Endothelial cell of umbilical vein (primary cell): ENCODE results near the gene LIN54. TPM values are rescaled to one million over a fixed set of nuclear protein-coding genes. Genes with fewer than 3 reads are reported as not detected.
A peak's percentile ranks its signal among the peaks of the same experiment; 100 is the strongest.

Experiments
- BruUV-seq: library from RNA; stranded (reverse); fragments of 400-500 nt; replicated peaks from 2 replicates; lab custom pipeline; 2021; lab: Mats Ljungman, UMichigan
- CTCF ChIA-PET: fragments of 300-600, 350-600 bp; sonication (Branson Sonifier 250); formaldehyde crosslinking; loops from one replicate; lab custom pipeline; 2021; ENCODE audit warnings: antibody characterized with exemption, inconsistent platforms; lab: Charles Lee
- POLR2A ChIA-PET: fragments of 300-600, 350-600 bp; sonication (Branson Sonifier 250); formaldehyde crosslinking; loops from one replicate; lab custom pipeline; 2021; ENCODE audit warnings: antibody characterized with exemption, inconsistent platforms; lab: Charles Lee
- DNase-seq: peaks from one replicate; pipeline ENCODE4 v3.0.0-alpha.2; 2011; ENCODE audit warnings: low read depth, low spot score
- FAIRE-seq: peaks from 2 replicates; lab custom pipeline; 2011; peaks lifted over from hg19 to GRCh38; lab: Jason Lieb, UNC
- H2AFZ ChIP-seq: 2 replicates; pipeline ENCODE4 v1.6.0; 2012; ENCODE audit warnings: low read depth, low read length, control low read depth, inconsistent platforms
- H3K27ac ChIP-seq: 2 replicates; pipeline ENCODE4 v1.5.1; 2011; ENCODE audit warnings: low read depth, mild to moderate bottlenecking, control low read depth, low read length, moderate library complexity; ENCODE audit not compliant: insufficient read depth
- H3K27me3 ChIP-seq, 2 experiments: 2 replicates each; pipeline versions ENCODE4 v1.6.0 to v1.6.1; 2011; ENCODE audit warnings: low read length in 2 of 2, mixed read lengths in 1 of 2; ENCODE audit not compliant: control insufficient read depth in 2 of 2, insufficient read depth in 2 of 2
- H3K36me3 ChIP-seq, 2 experiments: 2 replicates in 1 of 2; 3 replicates in 1 of 2; pipeline ENCODE4 v1.5.1; 2011; ENCODE audit warnings: low read length in 2 of 2, mild to moderate bottlenecking in 1 of 2, moderate library complexity in 1 of 2; ENCODE audit not compliant: control insufficient read depth in 2 of 2, insufficient read depth in 2 of 2; ENCODE audit errors: extremely low read depth in 1 of 2
- H3K4me1 ChIP-seq: 3 replicates; pipeline ENCODE4 v1.5.1; 2011; ENCODE audit warnings: mild to moderate bottlenecking, low read length; ENCODE audit not compliant: control insufficient read depth, insufficient read depth; ENCODE audit errors: extremely low read depth
- H3K4me2 ChIP-seq: 2 replicates; pipeline ENCODE4 v1.6.1; 2011; ENCODE audit warnings: low read length, control low read depth, mixed read lengths; ENCODE audit not compliant: insufficient read depth
- H3K4me3 ChIP-seq, 3 experiments: fragments of 200-600 bp in 1 of 3; sonication (generic), shearing (Covaris generic) in 1 of 3; replicated peaks in 1 of 3; 2 replicates each; pipeline ENCODE4 v1.5.1; 2011 to 2016; ENCODE audit warnings: control low read depth in 3 of 3, low read length in 3 of 3, mild to moderate bottlenecking in 2 of 3, inconsistent platforms in 1 of 3, low read depth in 1 of 3, moderate library complexity in 1 of 3; ENCODE audit not compliant: insufficient read depth in 1 of 3
- H3K79me2 ChIP-seq: 2 replicates; pipeline ENCODE4 v1.6.0; 2012; ENCODE audit warnings: low read length, inconsistent platforms; ENCODE audit not compliant: control insufficient read depth, insufficient read depth
- H3K9ac ChIP-seq: replicated peaks from 2 replicates; pipeline ENCODE3; 2011; ENCODE audit warnings: low read length, control low read depth; ENCODE audit not compliant: insufficient read depth; ENCODE audit errors: extremely low read depth
- H3K9me1 ChIP-seq: replicated peaks from 3 replicates; pipeline ENCODE4 v1.6.0; 2011; ENCODE audit warnings: mild to moderate bottlenecking, low read length; ENCODE audit not compliant: control insufficient read depth, insufficient read depth; ENCODE audit errors: extremely low read depth
- H3K9me3 ChIP-seq: replicated peaks from 2 replicates; pipeline ENCODE4 v1.5.1; 2012; ENCODE audit warnings: low read length, inconsistent platforms; ENCODE audit not compliant: control insufficient read depth, insufficient read depth
- H4K20me1 ChIP-seq: replicated peaks from 2 replicates; pipeline ENCODE3; 2011; ENCODE audit warnings: mild to moderate bottlenecking, low read length; ENCODE audit not compliant: control insufficient read depth, insufficient read depth; ENCODE audit errors: extremely low read depth
- EZH2 ChIP-seq: IDR thresholded peaks from 2 replicates; pipeline ENCODE4 v1.6.1; 2012; ENCODE audit warnings: borderline replicate concordance, low read depth, mild to moderate bottlenecking, moderate library complexity, low read length, inconsistent platforms; ENCODE audit not compliant: severe bottlenecking
- FOS ChIP-seq: IDR thresholded peaks from 2 replicates; pipeline ENCODE4 v1.6.1; 2011; ENCODE audit warnings: mild to moderate bottlenecking, low read length, moderate library complexity, borderline replicate concordance; ENCODE audit not compliant: insufficient read depth
- GATA2 ChIP-seq: IDR thresholded peaks from 2 replicates; pipeline ENCODE4 v1.7.0; 2011; ENCODE audit warnings: low read depth, mild to moderate bottlenecking, moderate library complexity, mixed read lengths, low read length; ENCODE audit not compliant: insufficient read length, insufficient read depth
- JUN ChIP-seq: IDR thresholded peaks from 2 replicates; pipeline ENCODE4 v1.6.1; 2011; ENCODE audit warnings: borderline replicate concordance, low read depth; ENCODE audit not compliant: insufficient read length, insufficient read depth
- MYC ChIP-seq: IDR thresholded peaks from one replicate; pipeline ENCODE4 v1.6.1; 2011; ENCODE audit warnings: mild to moderate bottlenecking, low read depth, low read length
- POLR2A ChIP-seq: IDR thresholded peaks from 2 replicates; pipeline ENCODE4 v1.6.1; 2012; ENCODE audit warnings: low read depth, mild to moderate bottlenecking, control low read depth, low read length
- POLR2AphosphoS5 ChIP-seq: IDR thresholded peaks from 2 replicates; pipeline ENCODE4 v1.6.1; 2012; ENCODE audit warnings: low read depth, mild to moderate bottlenecking, control low read depth, low read length, moderate library complexity; ENCODE audit not compliant: insufficient read depth
- dilution Hi-C: fragments of 300-500 bp; cut with MboI; formaldehyde crosslinking; loops from one replicate; pipeline ENCODE4 v1.15.0; 2019; ENCODE audit warnings: low sequenced_read_pairs; ENCODE audit not compliant: extremely low pct_ligation_motif_present
- intact Hi-C: fragments of 100-400 bp; cut with micrococcal nuclease; formaldehyde crosslinking; loops from one replicate; pipeline ENCODE4 v1.10.0; 2022
- polyA plus RNA-seq, 4 experiments: library from polyadenylated mRNA; depleted of rRNA in 3 of 4; stranded (reverse) in 3 of 4; unstranded in 1 of 4; fragments of >200 nt; gene quantifications; 2 replicates each; pipeline versions ENCODE4 v1.2.1 to v1.2.3, GENCODE V29; 2011 to 2012; ENCODE audit warnings: missing spikeins in 1 of 4
- total RNA-seq: library from RNA; stranded (reverse); gene quantifications from 2 replicates; pipeline ENCODE4 v1.2.3, GENCODE V29; 2021
- TF ChIP-seq, protein P1 (sequence below), 2 donors: IDR thresholded peaks; 1 replicate in 1 of 2; 2 replicates in 1 of 2; pipeline ENCODE4 v1.5.1; 2011; ENCODE audit warnings: low read length in 2 of 2, mild to moderate bottlenecking in 2 of 2, moderate library complexity in 2 of 2, control low read depth in 1 of 2, inconsistent platforms in 1 of 2, low read depth in 1 of 2; ENCODE audit not compliant: insufficient read depth in 1 of 2; ENCODE audit errors: extremely low read depth in 1 of 2
- TF ChIP-seq, protein P2 (sequence below): IDR thresholded peaks from 2 replicates; pipeline ENCODE4 v1.6.1; 2011; ENCODE audit not compliant: insufficient read depth, insufficient read length

The LIN54 gene
- total and polyA plus RNA-seq, 2 donors (not counting 3 experiments of a cell fraction or from before 2014, with no cell fraction given): 6.2 to 15.7 TPM

DNA sequence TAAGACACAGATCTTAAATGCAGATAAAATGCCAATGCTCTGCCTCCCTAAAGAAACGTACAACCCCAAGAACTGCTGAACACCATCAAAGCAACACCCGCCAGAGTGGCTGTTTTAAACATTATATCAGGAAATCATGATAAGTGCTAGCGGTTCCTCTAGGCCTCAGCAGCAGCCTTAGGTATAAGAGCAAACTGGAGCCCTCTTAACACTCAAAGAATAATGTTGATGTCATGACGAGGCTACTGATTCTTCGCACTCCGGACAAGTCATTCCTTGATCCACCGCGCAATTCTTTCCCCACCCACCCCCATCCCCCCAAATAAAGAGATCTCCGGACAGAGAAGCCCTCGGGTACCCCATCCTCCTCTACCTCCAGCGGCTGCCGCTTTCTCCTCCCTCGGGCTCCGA lies 507 bp downstream of the LIN54 start:
- peak overlapping the region; percentile 87 for H3K4me2 ChIP-seq
- peak overlapping the region; percentile 84 to 90 (median 88) for H3K4me3 ChIP-seq
- peaks cover 19% of the 10 kb centered on the region for H3K4me1 ChIP-seq
- peak overlapping the region; percentile 97 for H3K9ac ChIP-seq
- intact Hi-C loops: loop anchor here (2.0 to 5.0 kb wide), 2 partner anchors 578 to 635 kb away; partner anchors contain the start of genes ENOPH1 and HNRNPDL
- dilution Hi-C loops: no loop called here
- H2AFZ ChIP-seq: peak overlapping the region; percentile 93
- ChIA-PET POLR2A (no interaction called here), CTCF (interaction anchor here (1.0 to 2.9 kb wide), 3 partner anchors 250 to 274 kb away, joined by 3 to 8 read pairs (median 5); partner anchors contain the start of gene COQ2)
- peak overlapping the region; percentile 86 for H3K27ac ChIP-seq
- BruUV-seq: no TSS peak
- no peaks in the 10 kb centered on the region for H3K9me1 ChIP-seq
- no peaks in the 10 kb centered on the region for H4K20me1 ChIP-seq
- H3K79me2 ChIP-seq: peaks cover 60% of the 10 kb centered on the region
- H3K27me3 ChIP-seq: no peaks in the 10 kb centered on the region
- no peaks in the 10 kb centered on the region for H3K36me3 ChIP-seq
- peak; percentile 56 for DNase-seq
- H3K9me3 ChIP-seq: no peaks in the 10 kb centered on the region
- peak; percentile 47 for FAIRE-seq
- TF ChIP-seq JUN (no peak), EZH2 (no peak), POLR2AphosphoS5 (no peak), FOS (no peak), POLR2A (no peak), GATA2 (no peak), MYC (no peak)
- TF ChIP-seq, protein P1, sequence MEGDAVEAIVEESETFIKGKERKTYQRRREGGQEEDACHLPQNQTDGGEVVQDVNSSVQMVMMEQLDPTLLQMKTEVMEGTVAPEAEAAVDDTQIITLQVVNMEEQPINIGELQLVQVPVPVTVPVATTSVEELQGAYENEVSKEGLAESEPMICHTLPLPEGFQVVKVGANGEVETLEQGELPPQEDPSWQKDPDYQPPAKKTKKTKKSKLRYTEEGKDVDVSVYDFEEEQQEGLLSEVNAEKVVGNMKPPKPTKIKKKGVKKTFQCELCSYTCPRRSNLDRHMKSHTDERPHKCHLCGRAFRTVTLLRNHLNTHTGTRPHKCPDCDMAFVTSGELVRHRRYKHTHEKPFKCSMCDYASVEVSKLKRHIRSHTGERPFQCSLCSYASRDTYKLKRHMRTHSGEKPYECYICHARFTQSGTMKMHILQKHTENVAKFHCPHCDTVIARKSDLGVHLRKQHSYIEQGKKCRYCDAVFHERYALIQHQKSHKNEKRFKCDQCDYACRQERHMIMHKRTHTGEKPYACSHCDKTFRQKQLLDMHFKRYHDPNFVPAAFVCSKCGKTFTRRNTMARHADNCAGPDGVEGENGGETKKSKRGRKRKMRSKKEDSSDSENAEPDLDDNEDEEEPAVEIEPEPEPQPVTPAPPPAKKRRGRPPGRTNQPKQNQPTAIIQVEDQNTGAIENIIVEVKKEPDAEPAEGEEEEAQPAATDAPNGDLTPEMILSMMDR (IDR thresholded peaks at IDR 0.05; ENCODE audit: extremely low read depth in 1 of 2, insufficient read depth in 1 of 2, low read depth in 1 of 2, low read length in 2 of 2): no peak
- TF ChIP-seq, protein P2, sequence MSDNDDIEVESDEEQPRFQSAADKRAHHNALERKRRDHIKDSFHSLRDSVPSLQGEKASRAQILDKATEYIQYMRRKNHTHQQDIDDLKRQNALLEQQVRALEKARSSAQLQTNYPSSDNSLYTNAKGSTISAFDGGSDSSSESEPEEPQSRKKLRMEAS: no peak
